Measurements from ENCODE around the gene RHBDL1.

RHBDL1 gene

GRCh38 chr16:658679-659571 lies 16.5 kb upstream of the RHBDL1 start:
- DNase-seq: no peak

DNA sequence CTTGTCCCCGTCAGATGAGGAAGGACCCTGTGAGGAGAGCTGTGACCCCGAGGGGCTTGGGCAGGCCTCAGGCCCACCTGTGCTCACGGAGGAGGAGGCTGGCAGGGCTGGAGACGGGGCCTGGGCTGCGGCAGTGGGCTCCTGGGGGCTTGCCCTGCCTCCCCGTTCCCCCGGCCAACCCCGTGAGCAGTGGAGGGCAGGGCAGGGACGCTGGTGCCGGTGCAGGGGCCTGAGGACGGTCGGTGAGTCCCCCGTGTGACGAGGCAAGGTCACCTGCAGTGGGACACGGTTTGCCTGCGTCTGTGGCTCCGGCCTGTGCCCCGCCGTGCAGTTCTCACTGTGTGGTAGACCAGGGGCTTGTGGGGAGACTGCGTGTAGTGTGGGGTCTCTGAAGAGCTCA lies 15.9 kb upstream of the RHBDL1 start:
- DNase-seq: no peak

- DNase-seq: no peak
Measured at GRCh38 chr16:660132-660458, 15.4 kb upstream of the RHBDL1 start.

DNA sequence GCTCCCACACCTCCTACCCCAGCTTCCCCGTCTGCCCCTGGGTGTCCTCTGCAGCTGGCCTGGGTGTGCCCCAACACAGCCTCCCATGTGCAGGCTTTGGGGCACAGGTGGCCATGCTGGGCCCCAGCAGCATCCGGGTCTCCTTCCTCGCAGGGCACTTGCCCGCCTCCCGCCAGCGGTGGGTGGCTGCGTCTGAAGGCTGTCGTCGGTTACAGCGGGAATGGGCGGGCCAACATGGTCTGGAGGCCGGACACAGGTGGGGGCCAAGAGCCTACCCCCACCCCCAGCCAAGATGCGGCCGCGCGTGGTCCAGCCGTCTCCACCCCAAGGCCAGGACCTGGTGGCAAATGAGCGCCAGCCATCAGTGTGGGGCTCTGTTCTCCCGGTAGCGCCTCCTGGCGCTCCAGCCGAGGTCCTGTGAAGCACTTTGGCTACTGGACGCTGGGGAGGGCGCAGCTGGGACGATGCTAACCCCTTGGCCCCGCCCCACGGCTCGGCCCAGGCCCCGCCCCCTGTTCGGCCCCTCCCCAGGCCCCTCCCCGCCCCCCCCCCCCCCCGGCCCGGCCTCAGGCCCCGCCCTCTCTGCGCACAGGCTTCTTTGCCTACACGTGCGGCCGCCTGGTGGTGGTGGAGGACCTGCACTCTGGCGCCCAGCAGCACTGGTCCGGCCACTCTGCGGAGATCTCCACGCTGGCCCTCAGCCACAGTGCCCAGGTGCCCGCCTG lies 14.8 kb upstream of the RHBDL1 start:
- peak; percentile 71 for DNase-seq

DNA sequence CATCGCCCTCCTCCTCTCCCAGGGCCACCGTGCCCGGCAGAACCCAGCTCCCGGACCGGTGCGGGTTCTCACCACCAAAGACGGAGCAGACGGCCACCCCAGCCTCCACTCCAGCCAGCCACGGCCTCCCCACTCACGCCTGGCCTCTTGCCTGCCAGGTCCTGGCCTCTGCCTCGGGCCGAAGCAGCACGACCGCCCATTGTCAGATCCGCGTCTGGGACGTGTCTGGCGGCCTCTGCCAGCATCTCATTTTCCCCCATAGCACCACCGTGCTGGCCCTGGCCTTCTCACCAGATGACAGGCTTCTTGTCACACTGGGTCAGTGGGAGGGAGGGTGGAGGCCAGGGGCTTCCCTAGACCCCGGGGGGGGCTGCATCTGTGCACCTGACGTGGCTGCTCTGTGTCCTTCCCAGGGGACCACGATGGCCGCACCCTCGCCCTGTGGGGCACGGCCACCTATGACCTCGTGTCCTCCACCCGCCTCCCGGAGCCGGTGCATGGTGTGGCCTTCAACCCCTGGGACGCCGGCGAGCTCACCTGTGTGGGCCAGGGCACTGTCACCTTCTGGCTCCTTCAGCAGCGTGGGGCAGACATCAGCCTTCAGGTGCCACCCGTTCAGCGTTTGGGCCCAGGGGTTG lies 14.2 kb upstream of the RHBDL1 start:
- no peak for DNase-seq

- DNase-seq: no peak
Measured at GRCh38 chr16:662095-662494, 13.4 kb upstream of the RHBDL1 start.

- DNase-seq: no peak
Measured at GRCh38 chr16:662597-662996, 12.9 kb upstream of the RHBDL1 start.

DNA sequence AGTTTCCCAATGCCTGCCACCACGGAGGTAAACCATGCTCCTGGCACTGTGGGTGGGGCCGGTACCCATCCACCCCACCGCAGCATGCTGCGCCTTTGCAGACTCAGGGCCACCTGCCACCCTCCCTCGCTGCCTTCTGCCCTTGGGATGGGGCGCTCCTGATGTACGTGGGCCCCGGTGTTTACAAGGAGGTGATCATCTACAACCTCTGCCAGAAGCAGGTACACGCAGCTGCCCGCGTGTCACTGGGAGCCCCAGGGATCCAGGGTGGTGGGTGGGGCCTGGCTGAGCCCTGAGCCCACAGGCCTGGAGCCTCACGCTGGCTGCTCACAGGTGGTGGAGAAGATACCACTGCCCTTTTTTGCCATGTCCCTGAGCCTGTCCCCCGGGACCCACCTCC lies 8.9 kb upstream of the RHBDL1 start:
- no peak for DNase-seq

GRCh38 chr16:667113-667779 lies 8.2 kb upstream of the RHBDL1 start:
- no peak for DNase-seq

DNA sequence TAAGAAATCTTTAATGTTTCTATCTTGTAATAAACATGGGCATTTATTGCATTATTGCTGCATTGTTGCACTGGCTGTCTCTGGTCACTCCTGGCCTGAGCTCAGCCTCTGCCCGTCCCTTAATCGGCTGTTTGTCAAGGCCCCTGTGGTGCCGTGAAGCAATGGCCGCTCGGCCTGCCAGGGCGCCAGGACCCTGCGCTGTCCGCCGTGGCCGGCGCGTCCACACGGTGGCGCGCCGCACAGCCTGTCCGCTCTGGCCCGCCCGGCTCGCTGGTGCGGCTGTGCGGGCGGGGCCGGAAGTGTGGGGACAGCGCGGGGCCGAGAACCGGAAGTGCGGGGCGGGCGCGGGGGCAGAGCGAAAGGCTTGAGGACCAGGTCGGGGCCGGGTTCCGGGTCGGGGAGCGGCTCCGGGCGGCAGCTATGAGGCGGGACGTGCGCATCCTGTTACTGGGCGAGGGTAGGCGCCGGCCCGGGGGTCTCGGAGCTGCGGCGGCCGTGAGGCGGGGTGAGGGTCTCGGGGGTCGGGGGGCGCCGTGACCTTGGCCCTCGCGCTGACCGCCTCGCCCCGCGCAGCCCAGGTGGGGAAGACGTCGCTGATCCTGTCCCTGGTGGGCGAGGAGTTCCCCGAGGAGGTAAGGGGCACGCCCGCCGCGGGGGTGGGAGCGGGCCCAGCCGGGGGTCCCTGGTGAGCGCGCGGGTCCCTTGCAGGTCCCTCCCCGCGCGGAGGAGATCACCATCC lies 7.5 kb upstream of the RHBDL1 start, which contains the start of gene RHOT2:
Gene RHOT2, plus strand, starts transcription at position 353 of the 739 bp plus-strand sequence. Its CDS starts 68 bp downstream, at position 421.
- DNase-seq: peak; percentile 92

GRCh38 chr16:668519-669171 lies 6.8 kb upstream of the RHBDL1 start:
- DNase-seq: no peak

- no peak for DNase-seq
Measured at GRCh38 chr16:669666-670065, 5.8 kb upstream of the RHBDL1 start.

DNA sequence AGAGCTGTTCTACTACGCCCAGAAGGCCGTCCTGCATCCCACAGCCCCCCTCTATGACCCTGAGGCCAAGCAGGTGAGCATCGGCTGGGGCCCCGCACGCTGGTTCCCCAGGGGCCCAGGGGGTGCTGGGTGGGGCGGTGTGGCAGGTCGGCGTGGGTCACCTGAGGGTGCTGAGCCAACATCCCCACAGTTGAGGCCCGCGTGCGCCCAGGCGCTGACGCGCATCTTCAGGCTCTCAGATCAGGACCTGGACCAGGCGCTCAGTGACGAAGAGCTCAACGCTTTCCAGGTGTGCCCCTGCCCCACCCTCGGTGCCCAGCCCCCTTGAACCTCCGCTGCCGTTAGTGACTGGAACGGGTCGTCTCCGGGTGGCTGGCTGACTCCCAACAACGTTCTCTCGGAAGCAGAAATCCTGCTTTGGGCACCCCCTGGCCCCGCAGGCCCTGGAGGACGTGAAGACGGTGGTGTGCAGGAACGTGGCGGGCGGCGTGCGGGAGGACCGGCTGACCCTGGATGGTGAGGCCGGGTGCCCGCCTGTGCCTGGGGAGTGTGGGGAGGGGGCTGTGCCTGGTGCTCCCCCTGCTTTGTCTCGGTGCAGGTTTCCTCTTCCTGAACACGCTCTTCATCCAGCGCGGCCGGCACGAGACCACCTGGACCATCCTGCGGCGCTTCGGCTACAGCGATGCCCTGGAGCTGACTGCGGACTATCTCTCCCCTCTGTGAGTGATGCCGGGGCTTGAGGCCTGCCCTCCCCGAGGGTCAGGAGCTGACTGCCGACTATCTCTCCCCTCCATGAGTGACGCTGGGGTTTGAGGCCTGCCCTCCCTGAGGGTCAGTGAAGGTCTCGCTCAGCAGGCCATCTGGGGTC lies 4.8 kb upstream of the RHBDL1 start:
- no peak for DNase-seq

GRCh38 chr16:671353-672131 lies 3.9 kb upstream of the RHBDL1 start:
- DNase-seq: no peak

DNA sequence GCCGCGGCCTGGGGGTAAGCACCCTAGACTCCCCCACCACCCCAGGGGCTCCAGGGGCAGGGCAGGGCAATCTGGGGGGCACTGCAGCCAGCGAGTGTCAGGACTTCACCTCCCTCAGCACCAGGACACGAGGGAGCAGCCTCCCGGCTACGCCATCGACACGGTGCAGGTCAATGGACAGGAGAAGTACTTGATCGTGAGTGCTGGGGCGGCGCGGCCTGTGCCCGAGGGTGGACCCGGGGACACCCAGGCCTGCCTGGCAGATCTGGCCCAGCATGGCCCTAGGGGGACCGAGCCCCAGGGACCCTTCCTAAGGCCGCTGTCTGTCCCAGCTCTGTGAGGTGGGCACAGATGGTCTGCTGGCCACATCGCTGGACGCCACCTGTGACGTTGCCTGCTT lies 3.1 kb upstream of the RHBDL1 start:
- no peak for DNase-seq

DNA sequence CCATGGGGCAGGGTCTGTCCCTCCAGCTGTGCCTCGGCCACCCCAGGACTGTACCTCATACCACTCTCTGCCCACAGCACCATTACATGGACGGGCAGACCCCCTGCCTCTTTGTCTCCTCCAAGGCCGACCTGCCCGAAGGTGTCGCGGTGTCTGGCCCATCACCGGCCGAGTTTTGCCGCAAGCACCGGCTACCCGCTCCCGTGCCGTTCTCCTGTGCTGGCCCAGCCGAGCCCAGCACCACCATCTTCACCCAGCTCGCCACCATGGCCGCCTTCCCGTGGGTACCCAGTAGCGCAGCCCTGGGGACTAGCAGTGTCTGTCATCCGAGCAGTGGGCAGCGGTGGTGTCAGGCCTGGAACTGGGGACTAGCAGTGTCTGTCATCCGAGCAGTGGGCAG lies 2.6 kb upstream of the RHBDL1 start:
- no peak for DNase-seq

DNA sequence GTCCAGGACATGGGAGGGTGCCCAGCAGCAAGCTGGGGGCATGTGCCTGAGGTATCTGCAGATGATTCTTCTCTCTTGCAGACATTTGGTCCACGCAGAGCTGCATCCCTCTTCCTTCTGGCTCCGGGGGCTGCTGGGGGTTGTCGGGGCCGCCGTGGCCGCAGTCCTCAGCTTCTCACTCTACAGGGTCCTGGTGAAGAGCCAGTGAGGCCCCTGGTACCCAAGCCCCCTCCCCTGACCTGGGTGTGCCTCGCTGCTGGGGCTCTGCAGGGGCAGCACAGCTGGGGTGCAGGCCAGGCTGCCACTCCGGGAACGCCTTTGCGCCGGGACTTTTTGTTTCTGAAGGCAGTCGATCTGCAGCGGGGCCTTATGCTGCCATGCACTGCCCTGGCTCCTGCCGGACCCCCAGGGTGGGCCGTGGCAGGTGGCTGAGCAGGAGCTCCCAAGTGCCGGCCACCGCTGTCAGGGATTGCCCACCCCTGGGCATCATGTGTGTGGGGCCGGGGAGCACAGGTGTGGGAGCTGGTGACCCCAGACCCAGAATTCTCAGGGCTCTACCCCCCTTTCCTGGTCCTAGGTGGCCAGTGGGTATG lies 2.0 kb upstream of the RHBDL1 start:
- no peak for DNase-seq

DNA sequence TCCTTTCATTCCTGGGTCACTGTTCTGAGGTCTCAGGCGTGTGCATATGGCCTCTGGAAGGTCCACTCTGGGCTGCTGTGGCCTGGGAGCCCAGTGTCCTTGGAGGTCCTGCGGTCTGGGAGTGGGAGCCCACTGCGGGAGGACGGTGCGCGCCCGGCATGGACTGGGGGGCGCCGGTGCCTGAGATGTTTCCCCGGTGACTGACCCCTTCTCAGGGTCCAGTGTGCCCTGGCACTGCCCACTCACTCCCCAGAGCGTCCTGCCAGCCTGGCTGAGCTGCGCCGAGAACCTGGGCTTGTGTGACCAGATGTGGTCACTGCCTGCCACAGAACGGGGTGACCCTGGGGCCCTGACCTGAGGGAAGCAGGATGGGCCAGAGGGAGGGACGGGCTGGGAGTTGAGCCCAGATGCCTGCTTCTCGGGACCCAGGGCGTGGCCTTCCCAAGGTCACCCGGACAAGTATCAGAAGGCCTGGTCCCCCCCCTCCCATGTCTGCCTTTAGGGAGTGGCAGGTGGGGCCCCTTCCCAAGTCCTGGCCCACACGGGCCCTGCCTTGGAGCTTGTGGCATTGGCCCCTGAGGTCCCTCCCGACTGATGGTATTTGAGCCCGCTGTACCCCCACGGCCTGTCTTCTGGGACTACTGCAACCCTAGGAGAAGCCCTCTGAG lies 1.1 kb upstream of the RHBDL1 start:
- no peak for DNase-seq
